ENCODE measurements around the gene PROM2. TPM values are rescaled to one million over a fixed set of nuclear protein-coding genes. Genes with fewer than 3 reads are reported as not detected.

Gene PROM2
- total RNA-seq, 4 donors from 2014 or later: 1.5 to 13.8 (median 7.1) TPM

GRCh38 chr2:95276888-95277245, 2.6 kb downstream of the PROM2 start:
- Histone ChIP-seq H3K36me3 (no peaks in the 10 kb centered on the region), H3K4me3 (no peak overlapping the region), H3K27ac (no peak overlapping the region), H3K9me3 (no peaks in the 10 kb centered on the region), H3K27me3 (no peaks in the 10 kb centered on the region), H3K4me1 (no peaks in the 10 kb centered on the region)
- no peak for DNase-seq
- TF ChIP-seq CTCF (IDR thresholded peaks at IDR 0.05) (no peak), POLR2A (IDR thresholded peaks at IDR 0.05) (no peak)
- intact Hi-C loops (cut with DNase I; ENCODE audit: low total_unique reads): no loop called here

- Histone ChIP-seq H3K4me1 (no peaks in the 10 kb centered on the region), H3K36me3 (no peaks in the 10 kb centered on the region), H3K4me3 (no peak overlapping the region), H3K27ac (no peak overlapping the region), H3K27me3 (no peaks in the 10 kb centered on the region), H3K9me3 (no peaks in the 10 kb centered on the region)
- intact Hi-C loops (cut with DNase I; ENCODE audit: low total_unique reads): no loop called here
- TF ChIP-seq POLR2A (IDR thresholded peaks at IDR 0.05) (no peak), CTCF (IDR thresholded peaks at IDR 0.05) (no peak)
- DNase-seq: no peak
Observed at GRCh38 chr2:95277246-95277906, 3.1 kb downstream of the PROM2 start.

GRCh38 chr2:95278051-95278471, 3.8 kb downstream of the PROM2 start:
- Histone ChIP-seq H3K4me3 (no peak overlapping the region), H3K36me3 (no peaks in the 10 kb centered on the region), H3K27ac (no peak overlapping the region), H3K9me3 (no peaks in the 10 kb centered on the region), H3K4me1 (no peaks in the 10 kb centered on the region), H3K27me3 (no peaks in the 10 kb centered on the region)
- DNase-seq: no peak
- TF ChIP-seq CTCF (IDR thresholded peaks at IDR 0.05) (no peak), POLR2A (IDR thresholded peaks at IDR 0.05) (no peak)
- intact Hi-C loops (cut with DNase I; ENCODE audit: low total_unique reads): no loop called here

- no peak for DNase-seq
- Histone ChIP-seq H3K27me3 (no peaks in the 10 kb centered on the region), H3K4me3 (no peak overlapping the region), H3K27ac (no peak overlapping the region), H3K36me3 (no peaks in the 10 kb centered on the region), H3K4me1 (no peaks in the 10 kb centered on the region), H3K9me3 (no peaks in the 10 kb centered on the region)
- intact Hi-C loops (cut with DNase I; ENCODE audit: low total_unique reads): no loop called here
- TF ChIP-seq CTCF (IDR thresholded peaks at IDR 0.05) (no peak), POLR2A (IDR thresholded peaks at IDR 0.05) (no peak)
Observed at GRCh38 chr2:95278637-95279225, 4.5 kb downstream of the PROM2 start.

GRCh38 chr2:95279435-95280035, 5.3 kb downstream of the PROM2 start:
- no peak for DNase-seq
- intact Hi-C loops (cut with DNase I; ENCODE audit: low total_unique reads): no loop called here

More at GRCh38 chr2:95279435-95280035, 5.3 kb downstream of the PROM2 start:
- H3K4me3 ChIP-seq: no peak overlapping the region
- no peak for TF ChIP-seq CTCF (IDR thresholded peaks at IDR 0.05)
- TF ChIP-seq POLR2A (IDR thresholded peaks at IDR 0.05): no peak
- no peaks in the 10 kb centered on the region for H3K4me1 ChIP-seq
- H3K27ac ChIP-seq: no peak overlapping the region
- H3K9me3 ChIP-seq: no peaks in the 10 kb centered on the region
- no peaks in the 10 kb centered on the region for H3K27me3 ChIP-seq
- H3K36me3 ChIP-seq: no peaks in the 10 kb centered on the region

All from uterus (tissue), 4 donors.